ENCODE data around the gene S100A7A.

GRCh38 chr1:153389973-153390879, 26.1 kb upstream of the S100A7A start:
- TF ChIP-seq CTCF (IDR thresholded peaks at IDR 0.05) (no peak), EP300 (IDR thresholded peaks at IDR 0.05) (no peak)

Data from ovary (tissue), 3 donors.